HK-2 (cell line): ENCODE data around the gene CDY1.
"Not testable (repeated sequence)": the region's sequence is repeated elsewhere in the genome, so short reads cannot be mapped to it uniquely, and the experiment has no call there.

ENCODE experiments used
- DNase-seq: peaks from one replicate; pipeline ENCODE4 v3.0.0-alpha.2; 2018; ENCODE audit not compliant: unreplicated experiment

Gene CDY1

GRCh38 chrY:25621817-25622216 is at the start of gene CDY1:
Gene CDY1 (plus strand): TSS chrY:25622117. CDS start chrY:25622443, 326 bp downstream.
- not testable (repeated sequence) for DNase-seq

GRCh38 chrY:25593336-25593735 is 28.6 kb upstream of the CDY1 start:
- not testable (repeated sequence) for DNase-seq

- DNase-seq: not testable (repeated sequence)
Measured at GRCh38 chrY:25620209-25620608, 1.7 kb upstream of the CDY1 start.

DNA sequence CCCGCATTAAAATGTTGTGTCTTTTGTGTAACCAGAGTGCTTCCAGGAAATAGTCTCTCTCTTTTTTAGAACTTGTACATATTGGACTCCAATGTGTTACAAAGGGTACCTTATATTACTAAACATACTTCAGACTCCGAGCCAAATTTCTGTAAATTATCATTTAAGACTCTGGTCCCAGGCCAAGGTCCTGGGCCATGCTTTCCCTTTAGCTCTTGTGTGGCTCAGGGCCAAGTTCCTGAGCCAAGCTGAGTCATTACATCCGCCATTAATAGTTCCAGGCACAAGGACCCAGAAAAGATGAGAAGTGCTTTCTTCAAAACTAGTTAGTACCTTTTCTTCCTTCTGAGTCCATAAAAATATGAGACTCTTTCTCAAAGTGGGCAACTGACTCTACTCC is 4.6 kb downstream of the CDY1 start:
- DNase-seq: not testable (repeated sequence)

DNA sequence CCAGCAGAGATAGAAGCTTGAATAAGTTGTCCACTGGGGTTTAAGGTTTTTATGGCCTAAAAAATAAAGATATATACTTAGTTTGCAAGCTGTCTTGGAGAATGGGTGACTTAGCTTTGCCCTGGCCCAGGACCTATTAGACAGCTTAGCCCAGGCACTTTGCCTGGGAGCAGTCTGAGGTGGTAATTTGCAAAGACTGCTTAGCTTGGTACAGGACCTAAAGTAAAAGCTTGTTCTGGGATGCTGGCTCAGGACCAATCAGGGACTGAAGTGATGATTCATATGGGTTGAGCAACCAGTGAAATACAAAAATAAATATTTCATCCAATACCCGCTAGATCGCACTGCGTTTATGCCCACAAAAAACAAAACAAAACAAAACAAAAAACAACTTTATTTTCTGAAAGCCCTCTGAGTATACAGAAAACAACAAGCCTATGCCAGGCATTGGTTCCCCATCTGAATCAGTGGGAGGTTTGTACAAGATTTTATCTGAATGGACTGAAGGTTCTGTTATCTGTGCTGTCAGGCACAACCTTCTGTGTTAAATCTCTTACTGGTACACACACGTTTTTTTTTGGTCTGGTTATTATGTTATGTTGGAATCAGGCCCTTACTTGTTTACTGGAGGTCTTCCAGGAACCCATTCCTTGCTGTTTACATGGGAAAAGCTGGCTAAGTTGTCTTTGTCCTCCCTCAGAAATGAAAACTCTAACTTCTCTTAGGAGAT is 8.6 kb downstream of the CDY1 start:
- not testable (repeated sequence) for DNase-seq

GRCh38 chrY:25639852-25640251 is 17.9 kb downstream of the CDY1 start:
- DNase-seq: not testable (repeated sequence)

- not testable (repeated sequence) for DNase-seq
Measured at GRCh38 chrY:25643024-25643915, 21.4 kb downstream of the CDY1 start.
